ENCODE results near the gene JAG1.
A peak's percentile ranks its signal among the peaks of the same experiment; 100 is the strongest.

The JAG1 gene

DNA sequence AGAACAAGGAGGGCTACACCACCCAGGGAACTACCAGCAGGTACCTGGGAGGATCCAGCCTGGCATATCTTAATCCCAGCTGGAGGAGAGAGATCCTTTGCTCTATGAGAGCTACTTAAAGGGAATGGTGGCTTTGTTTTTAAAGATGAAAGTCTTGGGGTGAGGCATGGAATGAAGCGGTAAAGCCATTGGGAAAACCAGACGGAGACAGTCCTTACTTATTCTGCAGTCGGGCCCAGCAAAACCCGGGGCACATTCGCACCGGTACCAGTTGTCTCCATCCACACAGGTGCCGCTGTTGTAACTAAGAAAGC lies 30.3 kb downstream of the JAG1 start:
- H3K4me3 ChIP-seq (ENCODE audit: low read depth, low read length): no peak overlapping the region
- DNase-seq (ENCODE audit: low read depth): no peak

DNA sequence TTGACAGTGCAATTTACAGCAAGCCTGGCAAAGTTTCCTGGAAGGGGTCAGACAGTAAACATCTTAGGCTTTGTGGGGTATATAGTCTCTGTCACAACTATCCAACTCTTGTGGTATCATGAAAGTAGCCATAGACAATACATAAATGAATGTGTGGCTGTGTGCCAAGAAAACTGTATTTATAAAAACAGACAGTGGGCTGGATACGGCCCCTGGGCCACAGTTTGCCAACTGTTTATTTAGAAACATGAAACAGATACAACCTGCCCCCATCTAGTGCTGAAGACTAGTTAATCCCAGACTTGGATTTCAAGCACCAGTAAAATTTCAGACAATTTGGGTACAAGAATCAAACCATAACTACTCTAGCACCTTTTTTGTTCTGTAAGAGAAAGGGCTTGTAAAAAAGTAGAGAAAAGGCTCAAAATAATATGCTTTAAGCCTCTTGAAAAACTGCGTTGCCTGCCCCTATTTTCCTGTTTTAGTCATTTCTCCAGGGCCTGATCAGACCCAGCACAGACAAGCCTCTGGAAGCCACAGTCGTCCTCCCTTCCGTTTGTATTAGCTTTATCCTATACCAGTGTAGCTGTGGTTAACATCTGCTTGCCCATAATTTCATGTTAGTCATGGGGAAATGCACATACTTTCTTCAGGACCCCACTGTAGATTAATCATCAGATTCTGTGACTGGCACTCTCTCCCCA lies 30.8 kb downstream of the JAG1 start:
- no peak overlapping the region for H3K4me3 ChIP-seq (ENCODE audit: low read depth, low read length)
- DNase-seq (ENCODE audit: low read depth): no peak

GRCh38 chr20:10641893-10642292 lies 31.9 kb downstream of the JAG1 start:
- no peak for DNase-seq (ENCODE audit: low read depth)
- no peak overlapping the region for H3K4me3 ChIP-seq (ENCODE audit: low read depth, low read length)

DNA sequence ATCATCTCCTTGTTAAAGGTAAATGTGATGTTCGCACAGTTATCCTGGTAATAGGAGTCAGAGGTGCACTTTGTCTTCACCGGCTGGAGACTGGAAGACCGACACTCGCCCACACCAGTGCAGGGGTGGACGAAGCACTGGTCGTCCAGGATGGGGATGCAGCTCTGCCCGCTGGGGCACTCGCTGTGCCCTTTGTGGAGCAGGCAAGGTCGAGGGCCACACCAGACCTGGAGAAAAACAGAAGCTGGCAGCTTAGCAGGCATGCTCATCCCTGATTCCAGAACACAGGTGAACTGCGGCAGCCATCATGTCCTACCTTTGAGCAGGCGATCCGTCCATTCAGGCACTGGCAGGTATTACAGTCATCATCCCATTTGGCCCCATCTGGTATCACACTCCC lies 32.3 kb downstream of the JAG1 start:
- DNase-seq (ENCODE audit: low read depth): no peak

DNA sequence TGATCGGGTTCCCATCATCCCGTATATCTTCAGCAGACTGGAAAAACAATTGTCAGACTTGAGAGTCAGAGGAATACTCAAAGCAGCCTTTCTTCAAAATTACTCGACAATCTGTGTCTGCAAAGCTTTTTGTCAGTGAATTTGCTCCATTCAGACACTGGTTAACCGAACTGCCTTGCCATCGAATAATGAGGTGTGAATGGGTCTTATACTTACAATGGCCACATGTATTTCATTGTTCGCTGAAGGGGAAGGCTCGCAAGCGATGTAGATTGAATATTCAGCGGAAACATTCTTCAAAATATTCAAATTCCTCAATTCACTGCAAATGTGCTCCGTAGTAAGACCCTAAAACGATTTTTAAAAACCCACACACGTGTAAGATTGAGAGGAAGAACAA lies 32.9 kb downstream of the JAG1 start:
- no peak for DNase-seq (ENCODE audit: low read depth)
- no peak overlapping the region for H3K4me3 ChIP-seq (ENCODE audit: low read depth, low read length)

More for the DNA sequence above, 32.3 kb downstream of the JAG1 start:
- no peak overlapping the region for H3K4me3 ChIP-seq (ENCODE audit: low read depth, low read length)

DNA sequence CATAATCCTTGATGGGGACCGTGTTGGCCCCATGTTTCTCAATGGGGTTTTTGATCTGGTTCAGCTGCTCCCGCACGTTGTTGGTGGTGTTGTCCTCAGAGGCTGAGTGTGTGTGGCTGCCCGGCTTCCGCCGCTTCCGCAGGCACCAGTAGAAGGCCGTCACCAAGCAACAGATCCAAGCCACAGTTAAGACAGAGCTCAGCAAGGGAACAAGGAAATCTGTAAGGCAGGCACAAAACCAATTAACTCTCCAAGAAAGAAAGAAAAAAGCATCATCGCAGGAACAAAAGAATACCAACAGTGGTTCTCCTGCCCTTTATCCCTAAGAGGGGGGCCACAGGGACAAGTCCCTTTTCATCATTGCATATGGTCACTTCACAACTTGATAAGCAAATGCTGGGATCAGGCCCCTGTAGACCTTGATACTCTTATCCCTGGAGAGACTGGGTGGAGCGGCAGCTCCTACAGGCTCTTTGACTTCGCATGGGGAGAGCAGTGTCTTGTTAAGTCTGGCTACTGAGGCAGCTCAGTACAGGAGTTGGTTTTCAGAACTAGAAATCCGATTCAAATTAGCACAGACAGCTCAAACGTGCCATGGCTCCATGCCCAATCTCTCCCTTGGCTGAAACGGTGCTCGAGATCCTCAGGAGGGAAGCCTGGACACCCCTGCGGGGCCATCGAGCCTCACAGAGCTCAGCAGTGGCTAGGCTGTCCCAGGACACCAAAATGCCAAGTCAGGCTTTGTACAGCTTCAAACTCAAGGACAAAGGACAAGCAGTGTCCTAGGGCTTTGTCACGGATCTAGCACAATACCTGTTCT lies 33.9 kb downstream of the JAG1 start:
- H3K4me3 ChIP-seq (ENCODE audit: low read depth, low read length): no peak overlapping the region
- no peak for DNase-seq (ENCODE audit: low read depth)

DNA sequence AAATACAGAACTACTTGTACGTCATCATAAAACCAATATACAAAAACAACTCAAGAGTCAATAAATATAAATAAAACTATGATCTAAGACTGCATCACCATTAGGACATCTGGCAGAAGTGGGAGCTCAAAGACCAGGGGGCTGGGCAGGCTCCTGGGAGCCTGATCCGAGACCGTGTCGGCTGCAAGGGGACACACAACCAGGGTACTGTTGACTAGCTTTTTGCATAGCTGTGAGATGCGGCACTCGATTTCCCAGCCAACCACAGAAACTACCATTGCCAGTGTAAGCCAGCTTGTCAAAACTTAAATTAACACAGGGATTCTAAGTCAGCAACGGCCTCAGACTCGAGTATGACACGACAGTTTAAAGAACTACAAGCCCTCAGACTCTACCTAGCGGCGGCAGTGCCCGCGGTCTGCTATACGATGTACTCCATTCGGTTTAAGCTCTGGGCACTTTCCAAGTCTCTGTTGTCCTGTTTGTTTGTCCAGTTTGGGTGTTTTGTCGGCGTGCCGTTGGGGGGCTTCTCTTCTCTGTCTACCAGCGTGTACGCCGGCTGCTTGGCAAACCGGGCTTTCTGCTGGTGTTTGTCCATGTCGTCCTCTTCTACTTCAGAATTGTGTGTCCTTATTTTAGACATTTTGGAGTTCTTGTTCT lies 34.6 kb downstream of the JAG1 start:
- no peak overlapping the region for H3K4me3 ChIP-seq (ENCODE audit: low read depth, low read length)
- DNase-seq (ENCODE audit: low read depth): no peak

GRCh38 chr20:10637563-10637962 lies 36.2 kb downstream of the JAG1 start:
- H3K4me3 ChIP-seq (ENCODE audit: low read depth, low read length): no peak overlapping the region
- DNase-seq (ENCODE audit: low read depth): no peak

- no peak for DNase-seq (ENCODE audit: low read depth)
- H3K4me3 ChIP-seq (ENCODE audit: low read depth, low read length): no peak overlapping the region
These were observed 36.7 kb downstream of the JAG1 start for GRCh38 chr20:10637031-10637559.

- H3K4me3 ChIP-seq (ENCODE audit: low read depth, low read length): no peak overlapping the region
- no peak for DNase-seq (ENCODE audit: low read depth)
These were observed 37.4 kb downstream of the JAG1 start for GRCh38 chr20:10636326-10636818.

- DNase-seq (ENCODE audit: low read depth): no peak
- no peak overlapping the region for H3K4me3 ChIP-seq (ENCODE audit: low read depth, low read length)
These were observed 38.2 kb downstream of the JAG1 start for GRCh38 chr20:10635476-10636208.

DNA sequence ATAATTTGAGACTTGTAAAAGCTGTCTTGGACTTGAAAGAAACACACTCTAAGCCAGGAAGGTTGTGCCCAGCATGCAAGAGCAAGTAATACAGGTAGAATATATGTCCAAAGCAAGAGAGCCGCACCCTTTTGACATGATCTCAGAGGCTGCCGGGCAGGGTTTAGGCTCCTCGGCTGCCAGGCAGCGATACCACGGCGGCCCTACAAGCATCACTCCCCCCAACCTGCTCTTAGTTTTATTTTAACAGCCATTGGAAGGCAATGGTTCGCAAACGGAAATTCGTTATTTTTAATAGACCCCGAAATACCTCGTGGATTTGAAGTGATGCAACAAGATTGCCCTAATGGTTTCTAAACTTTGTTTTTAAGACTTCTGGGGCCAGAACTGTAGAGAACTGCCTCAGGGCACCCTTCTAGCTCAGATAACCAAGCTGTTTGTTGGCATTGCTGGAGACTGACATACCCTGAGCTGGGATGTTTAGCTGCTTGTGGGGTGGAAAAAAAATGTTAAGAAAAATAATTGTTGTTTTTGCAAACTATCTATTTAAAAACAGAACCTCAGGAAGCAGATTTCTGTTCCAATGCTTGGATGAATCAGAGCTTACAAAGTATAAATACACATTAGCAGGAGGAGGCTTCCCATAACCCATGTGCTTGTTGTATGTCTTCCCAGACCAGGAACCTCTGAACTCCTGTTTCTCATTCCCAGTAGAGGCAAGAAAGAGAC lies 39.0 kb downstream of the JAG1 start:
- peak; percentile 69 for DNase-seq (ENCODE audit: low read depth)

DNA sequence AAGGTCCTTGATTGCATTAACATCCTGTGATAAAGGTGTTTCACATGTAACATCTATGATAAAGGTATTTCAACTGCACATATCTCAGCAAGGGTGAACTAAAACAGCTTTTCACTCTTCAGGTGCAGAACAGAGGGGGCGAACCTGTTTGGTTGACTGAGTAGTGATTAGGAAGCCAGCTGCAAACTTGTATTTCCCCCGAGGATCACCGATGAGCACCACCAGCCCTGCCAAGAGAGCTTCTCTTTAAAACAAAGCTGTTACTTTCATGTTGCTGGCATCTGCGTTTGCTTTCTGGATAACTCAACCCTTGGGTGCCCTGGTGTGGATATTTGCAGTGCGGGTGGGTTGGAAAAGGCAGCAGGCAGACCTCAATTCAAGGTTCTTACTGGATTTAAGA lies 39.6 kb downstream of the JAG1 start:
- no peak for DNase-seq (ENCODE audit: low read depth)
- no peak overlapping the region for H3K4me3 ChIP-seq (ENCODE audit: low read depth, low read length)

More for the DNA sequence above, 39.0 kb downstream of the JAG1 start:
- H3K4me3 ChIP-seq (ENCODE audit: low read depth, low read length): no peak overlapping the region

GRCh38 chr20:10633718-10634117 lies 40.1 kb downstream of the JAG1 start:
- no peak overlapping the region for H3K4me3 ChIP-seq (ENCODE audit: low read depth, low read length)
- no peak for DNase-seq (ENCODE audit: low read depth)

DNA sequence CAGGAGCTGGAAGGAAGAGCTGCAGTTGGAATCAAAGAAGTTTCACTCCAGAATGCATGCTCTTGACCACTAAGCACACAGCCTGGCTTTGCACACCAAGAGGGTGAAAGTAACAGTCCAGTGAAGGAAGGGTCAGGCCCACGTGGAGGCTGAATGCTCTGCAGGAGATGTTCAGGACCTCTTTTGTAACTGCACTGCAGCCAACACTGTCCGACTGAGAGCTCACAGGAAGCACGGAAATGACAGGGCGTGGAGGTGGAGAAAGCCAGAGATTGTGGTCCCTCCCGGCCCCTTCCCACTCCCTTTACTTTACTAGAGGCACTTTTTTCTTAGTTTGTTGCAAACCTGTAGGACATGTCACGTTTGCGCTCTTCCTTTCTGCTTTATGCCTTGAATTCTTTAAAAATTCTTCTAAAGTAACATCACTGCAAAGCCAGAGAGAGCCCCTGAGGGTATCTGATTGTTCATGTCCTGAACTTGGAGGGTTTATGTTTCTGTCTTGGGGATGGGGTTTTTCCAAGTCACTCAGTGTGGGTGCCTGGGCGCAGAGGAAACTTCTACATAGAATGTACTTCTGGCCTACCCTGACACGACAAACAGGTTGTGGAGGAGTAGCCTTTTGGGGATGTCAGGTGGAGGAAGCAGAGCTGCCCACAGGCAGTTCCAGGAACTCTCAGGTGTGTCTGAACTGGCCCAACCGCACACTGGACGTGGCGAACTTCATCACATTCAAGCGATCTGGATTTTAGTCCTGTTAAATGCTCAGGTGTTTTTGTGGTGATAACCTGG lies 40.9 kb downstream of the JAG1 start:
- no peak for DNase-seq (ENCODE audit: low read depth)
- no peak overlapping the region for H3K4me3 ChIP-seq (ENCODE audit: low read depth, low read length)

DNA sequence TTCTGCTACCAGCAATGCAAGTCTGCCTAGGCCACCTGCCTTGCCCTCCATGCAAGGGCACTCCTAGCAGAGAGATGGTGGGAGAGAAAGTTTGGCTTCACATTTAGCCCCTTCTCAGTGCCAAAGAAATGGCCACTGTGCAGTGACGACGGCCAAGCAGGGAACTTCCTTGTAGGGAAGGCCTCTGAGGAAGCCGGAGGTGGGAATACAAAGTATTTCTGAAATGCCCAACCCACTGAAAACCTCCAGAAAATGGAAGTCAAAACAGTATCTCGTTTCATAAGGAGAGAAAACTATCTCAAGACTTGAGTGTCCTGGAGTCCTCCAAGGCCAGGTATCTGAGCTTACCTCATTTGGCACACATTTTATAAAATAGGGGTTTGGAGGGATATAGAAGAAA lies 42.7 kb downstream of the JAG1 start:
- H3K4me3 ChIP-seq (ENCODE audit: low read depth, low read length): no peak overlapping the region
- no peak for DNase-seq (ENCODE audit: low read depth)

GRCh38 chr20:10629946-10630650 lies 43.7 kb downstream of the JAG1 start:
- DNase-seq (ENCODE audit: low read depth): no peak

GRCh38 chr20:10626896-10627295 lies 46.9 kb downstream of the JAG1 start:
- no peak overlapping the region for H3K4me3 ChIP-seq (ENCODE audit: low read depth, low read length)
- DNase-seq (ENCODE audit: low read depth): no peak

More at GRCh38 chr20:10629946-10630650, 43.7 kb downstream of the JAG1 start:
- H3K4me3 ChIP-seq (ENCODE audit: low read depth, low read length): no peak overlapping the region
